ENCODE results near the gene DMRTB1. TPM values are rescaled to one million over a fixed set of nuclear protein-coding genes. Genes with fewer than 3 reads are reported as not detected.

Gene DMRTB1
- polyA plus RNA-seq, 1 donor from 2014 or later: not detected

DNA sequence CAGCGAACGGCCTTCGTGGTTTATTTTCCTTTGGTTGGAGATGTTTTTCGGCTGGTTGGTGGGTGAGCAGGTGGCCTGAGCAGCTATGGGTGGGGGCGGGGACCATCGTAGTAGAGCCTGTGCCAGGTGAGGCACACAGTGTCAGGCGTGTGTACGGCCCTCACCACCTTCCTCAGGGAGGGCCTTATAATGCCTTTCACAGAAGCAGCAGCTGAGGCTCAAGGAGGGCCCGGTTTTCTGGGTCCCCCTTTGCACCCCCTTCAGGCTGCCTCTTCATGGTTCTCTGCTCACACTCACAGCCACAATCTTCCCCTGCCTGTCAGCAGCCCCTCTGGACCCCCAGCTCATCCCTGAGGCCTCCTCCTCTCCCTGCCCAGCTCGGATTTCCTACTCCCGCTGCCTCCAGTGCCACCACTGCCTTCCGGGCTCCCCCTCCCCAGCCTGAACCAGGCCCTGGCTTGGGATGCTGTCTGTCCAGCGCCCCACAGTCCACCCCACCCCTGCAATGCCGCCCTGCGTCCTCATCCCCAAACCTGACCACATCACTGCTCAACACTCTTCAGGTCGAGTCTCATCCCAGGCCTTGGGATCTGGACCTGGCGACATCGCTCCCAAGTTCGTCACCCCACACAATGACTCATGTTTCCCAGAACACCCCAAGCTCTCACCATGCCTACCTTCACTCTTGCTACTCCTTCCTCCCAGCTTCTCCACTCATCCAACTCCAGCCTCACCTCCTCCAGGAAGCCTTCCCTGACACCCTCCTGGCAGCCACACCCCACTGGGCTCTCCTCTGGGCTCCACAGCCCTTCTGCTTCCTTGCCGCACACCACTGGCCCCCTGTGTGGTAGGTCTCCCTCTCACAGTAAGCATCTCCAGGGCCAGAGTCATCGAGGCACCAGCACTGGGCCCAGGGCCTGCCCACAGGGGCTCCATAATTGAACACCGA lies 53.9 kb downstream of the DMRTB1 start:
- no peak for TF ChIP-seq POLR2AphosphoS5 (IDR thresholded peaks at IDR 0.05)
- TF ChIP-seq TAF1 (IDR thresholded peaks at IDR 0.05; ENCODE audit: low read depth): no peak
- no peak for TF ChIP-seq REST (IDR thresholded peaks at IDR 0.05; ENCODE audit: borderline replicate concordance)
- TF ChIP-seq EP300 (conservative IDR thresholded peaks at IDR 0.05; ENCODE audit: poor library complexity, severe bottlenecking): no peak
- no peak for TF ChIP-seq SMC3 (conservative IDR thresholded peaks at IDR 0.05; ENCODE audit: poor library complexity)
- no peak for TF ChIP-seq EZH2 (IDR thresholded peaks at IDR 0.05; ENCODE audit: borderline replicate concordance, insufficient read depth, low read length, poor library complexity, severe bottlenecking)
- no peak for TF ChIP-seq RAD21 (conservative IDR thresholded peaks at IDR 0.05)
- TF ChIP-seq, protein P1, sequence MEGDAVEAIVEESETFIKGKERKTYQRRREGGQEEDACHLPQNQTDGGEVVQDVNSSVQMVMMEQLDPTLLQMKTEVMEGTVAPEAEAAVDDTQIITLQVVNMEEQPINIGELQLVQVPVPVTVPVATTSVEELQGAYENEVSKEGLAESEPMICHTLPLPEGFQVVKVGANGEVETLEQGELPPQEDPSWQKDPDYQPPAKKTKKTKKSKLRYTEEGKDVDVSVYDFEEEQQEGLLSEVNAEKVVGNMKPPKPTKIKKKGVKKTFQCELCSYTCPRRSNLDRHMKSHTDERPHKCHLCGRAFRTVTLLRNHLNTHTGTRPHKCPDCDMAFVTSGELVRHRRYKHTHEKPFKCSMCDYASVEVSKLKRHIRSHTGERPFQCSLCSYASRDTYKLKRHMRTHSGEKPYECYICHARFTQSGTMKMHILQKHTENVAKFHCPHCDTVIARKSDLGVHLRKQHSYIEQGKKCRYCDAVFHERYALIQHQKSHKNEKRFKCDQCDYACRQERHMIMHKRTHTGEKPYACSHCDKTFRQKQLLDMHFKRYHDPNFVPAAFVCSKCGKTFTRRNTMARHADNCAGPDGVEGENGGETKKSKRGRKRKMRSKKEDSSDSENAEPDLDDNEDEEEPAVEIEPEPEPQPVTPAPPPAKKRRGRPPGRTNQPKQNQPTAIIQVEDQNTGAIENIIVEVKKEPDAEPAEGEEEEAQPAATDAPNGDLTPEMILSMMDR (IDR thresholded peaks at IDR 0.05; ENCODE audit: poor library complexity, severe bottlenecking): no peak
- TF ChIP-seq MXI1 (conservative IDR thresholded peaks at IDR 0.05; ENCODE audit: poor library complexity, severe bottlenecking): no peak
- Histone ChIP-seq H3K27ac (ENCODE audit: low read length) (no peak overlapping the region), H3K9me3 (ENCODE audit: low read length) (no peaks in the 10 kb centered on the region), H3K27me3 (ENCODE audit: insufficient read depth, low read depth, low read length) (no peaks in the 10 kb centered on the region), H3K4me2 (ENCODE audit: low read length) (no peak overlapping the region), H3K9ac (ENCODE audit: low read length) (no peak overlapping the region), H3K36me3 (ENCODE audit: insufficient read depth, low read length) (no peaks in the 10 kb centered on the region), H4K20me1 (ENCODE audit: insufficient read depth) (no peaks in the 10 kb centered on the region), H3F3A (ENCODE audit: insufficient read depth, low read length, poor library complexity, severe bottlenecking) (no peaks in the 10 kb centered on the region), H3K9me2 (ENCODE audit: insufficient read depth, low read length) (no peaks in the 10 kb centered on the region), H3K4me3 (ENCODE audit: low read length) (no peak overlapping the region), H3K79me2 (replicated peaks; ENCODE audit: insufficient read depth, low read length) (no peaks in the 10 kb centered on the region), H2AFZ (ENCODE audit: low read depth, low read length) (no peak overlapping the region)

DNA sequence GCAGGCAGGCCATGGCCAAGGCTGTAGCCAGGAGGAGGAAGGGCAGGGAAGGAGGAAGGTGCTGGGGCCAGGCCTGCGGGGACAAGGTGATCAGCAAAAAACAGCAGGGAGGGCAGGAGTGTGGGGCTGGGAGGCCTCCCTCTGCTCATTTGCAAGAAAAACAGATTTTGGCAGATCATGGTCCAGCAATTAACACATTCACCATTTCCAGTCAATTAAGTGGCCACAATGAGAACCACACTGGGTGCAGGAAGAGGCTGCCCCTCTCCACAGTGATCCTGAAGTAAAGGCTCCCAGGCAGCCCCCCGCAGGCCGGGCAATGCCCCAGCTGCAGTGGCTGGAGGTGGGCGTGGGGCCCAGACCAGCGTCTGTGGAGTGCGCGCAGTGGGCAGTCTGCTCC lies 54.6 kb downstream of the DMRTB1 start:
- Histone ChIP-seq H3K9me3 (ENCODE audit: low read length) (no peaks in the 10 kb centered on the region), H3K4me3 (ENCODE audit: low read length) (no peak overlapping the region), H3K36me3 (ENCODE audit: insufficient read depth, low read length) (no peaks in the 10 kb centered on the region), H3K9me2 (ENCODE audit: insufficient read depth, low read length) (no peaks in the 10 kb centered on the region), H2AFZ (ENCODE audit: low read depth, low read length) (no peak overlapping the region), H3K79me2 (replicated peaks; ENCODE audit: insufficient read depth, low read length) (no peaks in the 10 kb centered on the region), H3K27me3 (ENCODE audit: insufficient read depth, low read depth, low read length) (no peaks in the 10 kb centered on the region), H3K4me2 (ENCODE audit: low read length) (no peak overlapping the region), H4K20me1 (ENCODE audit: insufficient read depth) (no peaks in the 10 kb centered on the region), H3K9ac (ENCODE audit: low read length) (no peak overlapping the region), H3F3A (ENCODE audit: insufficient read depth, low read length, poor library complexity, severe bottlenecking) (no peaks in the 10 kb centered on the region), H3K27ac (ENCODE audit: low read length) (no peak overlapping the region)
- TF ChIP-seq TAF1 (IDR thresholded peaks at IDR 0.05; ENCODE audit: low read depth) (no peak), RAD21 (conservative IDR thresholded peaks at IDR 0.05) (no peak), EP300 (conservative IDR thresholded peaks at IDR 0.05; ENCODE audit: poor library complexity, severe bottlenecking) (no peak), POLR2AphosphoS5 (IDR thresholded peaks at IDR 0.05) (no peak), SMC3 (conservative IDR thresholded peaks at IDR 0.05; ENCODE audit: poor library complexity) (no peak), EZH2 (IDR thresholded peaks at IDR 0.05; ENCODE audit: borderline replicate concordance, insufficient read depth, low read length, poor library complexity, severe bottlenecking) (no peak), MXI1 (conservative IDR thresholded peaks at IDR 0.05; ENCODE audit: poor library complexity, severe bottlenecking) (no peak), REST (IDR thresholded peaks at IDR 0.05; ENCODE audit: borderline replicate concordance) (no peak)
- TF ChIP-seq, protein P1 (IDR thresholded peaks at IDR 0.05; ENCODE audit: poor library complexity, severe bottlenecking): no peak
